Measurements from ENCODE around the gene SYNPO2. TPM values are rescaled to one million over a fixed set of nuclear protein-coding genes. Genes with fewer than 3 reads are reported as not detected.

The SYNPO2 gene
- total and polyA plus RNA-seq, 2 donors (not counting 1 experiment from before 2014, with no cell fraction given) = 0.03 to 0.20 TPM

GRCh38 chr4:118915468-118915867 is 26.8 kb downstream of the SYNPO2 start:
- Histone ChIP-seq H3K4me2 (replicated peaks; ENCODE audit: low read depth, low read length, poor library complexity, severe bottlenecking) (no peak overlapping the region), H3K36me3 (replicated peaks in 1 of 2; ENCODE audit: control extremely low read depth in 1 of 2, control insufficient read depth in 1 of 2, extremely low read depth in 1 of 2, insufficient read depth in 2 of 2, low read length in 1 of 2) (no peaks in the 10 kb centered on the region), H3K4me3 (ENCODE audit: control extremely low read depth in 1 of 5, extremely low read depth in 1 of 5, insufficient read depth in 1 of 5, low read depth in 2 of 5, low read length in 4 of 5) (no peak overlapping the region), H3K79me2 (ENCODE audit: control insufficient read depth, insufficient read depth, low read length) (no peaks in the 10 kb centered on the region), H3K9ac (ENCODE audit: low read length) (no peak overlapping the region), H3K27me3 (replicated peaks in 1 of 4; ENCODE audit: control extremely low read depth in 1 of 4, control insufficient read depth in 3 of 4, insufficient read depth in 4 of 4, low read length in 3 of 4) (peaks cover 0 to 16% (median 4%) of the 10 kb centered on the region in 4 experiments), H2AFZ (ENCODE audit: insufficient read depth, low read depth, low read length, poor library complexity, severe bottlenecking) (no peak overlapping the region), H3K9me3 (ENCODE audit: control extremely low read depth in 1 of 3, control insufficient read depth in 2 of 3, insufficient read depth in 1 of 3, low read length in 2 of 3) (no peaks in the 10 kb centered on the region), H3K27ac (ENCODE audit: low read length in 2 of 2) (no peak overlapping the region), H4K20me1 (ENCODE audit: control insufficient read depth, insufficient read depth, low read length, poor library complexity, severe bottlenecking) (no peaks in the 10 kb centered on the region), H3K4me1 (ENCODE audit: control insufficient read depth in 2 of 2, insufficient read depth in 2 of 2, low read length in 2 of 2) (no peaks in the 10 kb centered on the region)
- Mint-ChIP-seq H3K27ac (no peak overlapping the region), H3K4me1 (no peaks in the 10 kb centered on the region), H3K4me3 (no peak overlapping the region), H3K9me3 (ENCODE audit: insufficient read depth) (no peaks in the 10 kb centered on the region), H3K27me3 (peaks cover 24% of the 10 kb centered on the region)
- intact Hi-C loops (cut with micrococcal nuclease) = no loop called here
- ChIA-PET POLR2A (no interaction called here), CTCF (no interaction called here)
- no peak for TF ChIP-seq EZH2 (IDR thresholded peaks at IDR 0.05; ENCODE audit: borderline replicate concordance, insufficient read depth, low read depth, low read length, poor library complexity, severe bottlenecking)
- no peak for TF ChIP-seq CTCF (IDR thresholded peaks at IDR 0.05)
- DNase-seq (no peak), ATAC-seq (ENCODE audit: low read depth) (no peak)
- 80% methylated on average over 1 of the region's 3 CpGs for WGBS (ENCODE audit: insufficient coverage)

GRCh38 chr4:118916691-118917289 is 28.1 kb downstream of the SYNPO2 start:
- no peak for ATAC-seq (ENCODE audit: low read depth)
- WGBS (ENCODE audit: insufficient coverage) = 94% methylated on average over 3 of the region's 9 CpGs
- H3K4me3 Mint-ChIP-seq = no peak overlapping the region
- H3K4me1 Mint-ChIP-seq = no peaks in the 10 kb centered on the region
- peaks cover 0 to 14% (median 1%) of the 10 kb centered on the region in 4 experiments for H3K27me3 ChIP-seq (replicated peaks in 1 of 4; ENCODE audit: control extremely low read depth in 1 of 4, control insufficient read depth in 3 of 4, insufficient read depth in 4 of 4, low read length in 3 of 4)
- H3K27ac ChIP-seq (ENCODE audit: low read length in 2 of 2) = no peak overlapping the region
- no peak overlapping the region for H3K4me3 ChIP-seq (ENCODE audit: control extremely low read depth in 1 of 5, extremely low read depth in 1 of 5, insufficient read depth in 1 of 5, low read depth in 2 of 5, low read length in 4 of 5)
- H3K9me3 Mint-ChIP-seq (ENCODE audit: insufficient read depth) = no peaks in the 10 kb centered on the region
- no peak overlapping the region for H2AFZ ChIP-seq (ENCODE audit: insufficient read depth, low read depth, low read length, poor library complexity, severe bottlenecking)
- ChIA-PET CTCF (no interaction called here), POLR2A (no interaction called here)
- H3K27me3 Mint-ChIP-seq = peaks cover 22% of the 10 kb centered on the region
- no peak for DNase-seq
- TF ChIP-seq EZH2 (IDR thresholded peaks at IDR 0.05; ENCODE audit: borderline replicate concordance, insufficient read depth, low read depth, low read length, poor library complexity, severe bottlenecking) (no peak), CTCF (IDR thresholded peaks at IDR 0.05) (no peak)
- no peaks in the 10 kb centered on the region for H4K20me1 ChIP-seq (ENCODE audit: control insufficient read depth, insufficient read depth, low read length, poor library complexity, severe bottlenecking)
- intact Hi-C loops (cut with micrococcal nuclease) = no loop called here
- no peak overlapping the region for H3K27ac Mint-ChIP-seq
- no peaks in the 10 kb centered on the region for H3K36me3 ChIP-seq (replicated peaks in 1 of 2; ENCODE audit: control extremely low read depth in 1 of 2, control insufficient read depth in 1 of 2, extremely low read depth in 1 of 2, insufficient read depth in 2 of 2, low read length in 1 of 2)
- no peaks in the 10 kb centered on the region for H3K4me1 ChIP-seq (ENCODE audit: control insufficient read depth in 2 of 2, insufficient read depth in 2 of 2, low read length in 2 of 2)
- no peaks in the 10 kb centered on the region for H3K79me2 ChIP-seq (ENCODE audit: control insufficient read depth, insufficient read depth, low read length)
- no peak overlapping the region for H3K9ac ChIP-seq (ENCODE audit: low read length)
- H3K4me2 ChIP-seq (replicated peaks; ENCODE audit: low read depth, low read length, poor library complexity, severe bottlenecking) = no peak overlapping the region
- no peaks in the 10 kb centered on the region for H3K9me3 ChIP-seq (ENCODE audit: control extremely low read depth in 1 of 3, control insufficient read depth in 2 of 3, insufficient read depth in 1 of 3, low read length in 2 of 3)

Measured in B cell (primary cell).